ENCODE data around the gene ACSL6. TPM values are rescaled to one million over a fixed set of nuclear protein-coding genes. Genes with fewer than 3 reads are reported as not detected.

Gene ACSL6
- total RNA-seq, 4 donors from 2014 or later = 0.17 to 0.82 TPM; not detected in 2

- TF ChIP-seq CTCF (IDR thresholded peaks at IDR 0.05; ENCODE audit: low read depth) = no peak
Observed at GRCh38 chr5:131959906-131960305, 51.6 kb downstream of the ACSL6 start.

- TF ChIP-seq CTCF (IDR thresholded peaks at IDR 0.05; ENCODE audit: low read depth) = no peak
Observed at GRCh38 chr5:131959136-131959535, 52.3 kb downstream of the ACSL6 start.

- TF ChIP-seq CTCF (IDR thresholded peaks at IDR 0.05; ENCODE audit: low read depth) = no peak
Observed at GRCh38 chr5:131957721-131958441, 53.6 kb downstream of the ACSL6 start.

- no peak for TF ChIP-seq CTCF (IDR thresholded peaks at IDR 0.05; ENCODE audit: low read depth)
Observed at GRCh38 chr5:131953969-131954368, 57.5 kb downstream of the ACSL6 start.

DNA sequence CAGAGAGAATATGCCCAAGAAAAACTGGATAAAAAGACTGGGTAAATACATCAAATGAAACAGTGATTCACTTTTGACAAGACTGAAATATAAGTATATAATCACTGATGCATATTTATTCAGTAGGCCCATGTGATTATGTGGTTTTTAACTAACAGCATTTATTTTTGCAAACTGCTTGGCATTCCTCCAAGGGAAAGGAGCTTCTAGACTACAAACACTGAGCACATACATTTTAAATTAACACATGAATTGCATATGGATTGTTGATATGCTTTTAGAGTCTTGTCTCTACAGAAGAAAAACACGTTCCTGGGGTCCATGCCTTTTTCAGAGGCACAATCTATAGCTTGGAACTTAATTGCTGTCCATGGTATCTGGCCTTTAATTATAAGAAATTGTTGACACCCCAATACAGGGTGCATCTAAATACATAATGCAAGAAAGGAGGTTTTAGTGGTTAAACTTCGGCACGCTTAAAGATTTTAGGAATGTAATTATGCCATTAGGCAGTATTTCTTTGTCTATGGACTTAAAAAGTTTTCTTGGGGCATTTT, 59.1 kb downstream of the ACSL6 start:
- TF ChIP-seq CTCF (IDR thresholded peaks at IDR 0.05; ENCODE audit: low read depth) = no peak

DNA sequence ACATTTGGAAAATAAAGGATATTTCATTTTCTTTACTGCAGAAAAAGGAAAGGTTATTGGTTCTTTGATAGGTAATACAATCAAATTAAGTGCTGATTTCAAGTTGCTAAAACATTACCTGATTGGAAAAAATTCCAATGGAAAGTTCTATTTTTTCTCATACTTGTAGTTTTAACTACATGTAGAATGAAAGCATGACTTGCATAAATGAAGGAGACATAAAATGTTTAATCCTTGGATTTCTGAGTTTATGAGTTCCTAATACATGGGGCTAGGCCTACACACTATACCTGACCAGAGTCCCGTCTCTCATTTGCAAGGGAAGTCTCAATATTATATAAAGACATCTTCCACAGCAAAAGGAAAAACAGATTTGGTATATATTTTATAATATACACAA, 60.8 kb downstream of the ACSL6 start:
- TF ChIP-seq CTCF (IDR thresholded peaks at IDR 0.05; ENCODE audit: low read depth) = no peak

DNA sequence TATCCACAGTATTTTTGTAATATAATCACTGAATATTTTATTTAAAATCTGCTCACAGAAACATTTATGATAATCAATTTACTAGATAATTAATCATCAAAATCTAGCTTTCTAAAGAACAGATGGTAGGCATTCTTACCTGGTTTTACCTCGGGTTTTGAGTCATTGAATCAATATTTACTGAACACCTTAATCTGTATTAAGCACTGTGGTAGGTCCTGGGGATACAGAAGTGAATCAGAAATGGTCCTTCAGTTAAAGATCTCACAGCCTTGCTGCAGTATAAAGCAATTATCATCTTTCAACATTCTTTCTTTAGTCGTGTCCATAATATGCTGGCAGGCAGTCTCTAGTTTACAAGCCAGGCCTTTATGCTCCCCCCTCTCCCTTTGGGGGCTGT, 64.0 kb downstream of the ACSL6 start:
- TF ChIP-seq CTCF (IDR thresholded peaks at IDR 0.05; ENCODE audit: low read depth) = no peak

All from subcutaneous adipose tissue (tissue), 4 donors.